ENCODE data around the gene OR5F1.

OR5F1 gene

DNA sequence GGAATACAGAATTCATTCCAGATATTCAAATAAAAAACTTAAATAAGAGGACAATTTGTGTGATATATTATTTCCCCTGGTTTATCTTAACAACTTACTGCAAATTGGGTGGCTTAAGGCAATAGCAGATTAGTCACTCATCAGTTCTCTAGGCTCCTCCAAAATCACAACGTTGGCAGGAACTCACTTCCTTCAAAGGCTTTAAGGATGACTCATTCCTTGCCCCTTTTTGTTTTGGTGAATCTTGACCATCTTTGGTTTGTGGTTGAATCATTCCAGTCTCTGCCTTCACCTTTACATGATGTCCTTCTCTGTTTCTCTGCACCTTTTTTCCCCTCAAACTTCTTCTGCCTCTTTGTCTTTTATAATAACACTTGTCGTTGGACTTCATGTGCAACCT, 28.0 kb downstream of the OR5F1 start:
- no peaks in the 10 kb centered on the region for H3K36me3 ChIP-seq (ENCODE audit: insufficient read depth, insufficient read length, low read length)
- H3K27me3 ChIP-seq (ENCODE audit: insufficient read depth, insufficient read length): no peaks in the 10 kb centered on the region
- H3K4me3 ChIP-seq (ENCODE audit: insufficient read length, low read depth): no peak overlapping the region
- H3K9ac ChIP-seq (ENCODE audit: insufficient read length, low read depth): no peak overlapping the region
- TF ChIP-seq YY1 (IDR thresholded peaks at IDR 0.05; ENCODE audit: insufficient read depth, insufficient read length) (no peak), SUZ12 (IDR thresholded peaks at IDR 0.05; ENCODE audit: extremely low read depth, insufficient read depth, insufficient read length) (no peak), ZNF274 (IDR thresholded peaks at IDR 0.05; ENCODE audit: low read depth, low read length) (no peak)
- H3K4me1 ChIP-seq (ENCODE audit: insufficient read depth, insufficient read length): no peaks in the 10 kb centered on the region
- H3K9me3 ChIP-seq (ENCODE audit: insufficient read depth, low read length): no peaks in the 10 kb centered on the region
- peak; percentile 22 for DNase-seq (ENCODE audit: low read depth, low spot score)

DNA sequence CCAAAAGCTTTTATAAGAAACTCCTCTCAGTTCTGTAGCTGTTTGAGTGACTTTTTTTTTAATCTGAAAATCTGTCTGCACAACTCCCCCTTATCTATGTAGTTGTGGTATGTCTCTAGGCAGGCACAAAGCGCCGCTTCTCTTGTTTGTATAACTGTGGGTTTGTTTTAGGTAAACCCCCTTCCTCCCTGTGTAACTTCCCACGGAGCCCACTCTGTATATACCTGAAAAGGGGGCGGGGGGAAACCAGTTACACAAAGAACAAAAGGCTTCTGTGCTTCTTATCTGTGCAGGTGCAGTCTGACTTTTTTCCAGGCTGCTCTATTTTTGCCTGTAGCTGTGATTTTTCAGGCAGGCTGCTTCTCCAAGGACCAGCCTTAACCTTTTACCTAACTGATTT, 37.9 kb downstream of the OR5F1 start:
- H3K4me3 ChIP-seq (ENCODE audit: insufficient read length, low read depth): no peak overlapping the region
- H3K4me1 ChIP-seq (ENCODE audit: insufficient read depth, insufficient read length): no peaks in the 10 kb centered on the region
- no peak overlapping the region for H3K9ac ChIP-seq (ENCODE audit: insufficient read length, low read depth)
- no peaks in the 10 kb centered on the region for H3K27me3 ChIP-seq (ENCODE audit: insufficient read depth, insufficient read length)
- TF ChIP-seq YY1 (IDR thresholded peaks at IDR 0.05; ENCODE audit: insufficient read depth, insufficient read length) (no peak), SUZ12 (IDR thresholded peaks at IDR 0.05; ENCODE audit: extremely low read depth, insufficient read depth, insufficient read length) (no peak), ZNF274 (IDR thresholded peaks at IDR 0.05; ENCODE audit: low read depth, low read length) (no peak)
- no peaks in the 10 kb centered on the region for H3K36me3 ChIP-seq (ENCODE audit: insufficient read depth, insufficient read length, low read length)
- DNase-seq (ENCODE audit: low read depth, low spot score): no peak
- no peaks in the 10 kb centered on the region for H3K9me3 ChIP-seq (ENCODE audit: insufficient read depth, low read length)

DNA sequence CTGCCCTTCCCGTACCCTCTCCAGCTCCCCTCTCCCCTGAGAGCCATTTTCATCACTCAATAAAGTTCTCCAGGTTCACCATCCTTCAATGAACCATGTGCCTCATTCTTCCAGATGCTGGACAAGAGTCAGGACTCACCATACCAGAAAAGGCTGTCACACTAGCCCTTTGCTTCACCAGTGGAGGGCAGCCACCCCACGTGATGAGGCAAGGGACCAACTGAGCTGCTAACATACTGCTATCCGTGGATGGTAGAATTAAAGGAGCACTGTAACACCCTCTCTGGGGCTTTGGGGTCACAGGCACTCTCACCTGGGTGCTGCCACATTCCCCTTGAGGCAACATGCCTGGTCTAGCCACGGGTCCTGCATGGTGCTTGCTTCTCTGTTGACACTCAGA, 45.1 kb downstream of the OR5F1 start:
- H3K4me3 ChIP-seq (ENCODE audit: insufficient read length, low read depth): no peak overlapping the region
- no peak for DNase-seq (ENCODE audit: low read depth, low spot score)

More for the DNA sequence above, 45.1 kb downstream of the OR5F1 start:
- Histone ChIP-seq H3K9ac (ENCODE audit: insufficient read length, low read depth) (no peak overlapping the region), H3K36me3 (ENCODE audit: insufficient read depth, insufficient read length, low read length) (no peaks in the 10 kb centered on the region), H3K4me1 (ENCODE audit: insufficient read depth, insufficient read length) (no peaks in the 10 kb centered on the region), H3K9me3 (ENCODE audit: insufficient read depth, low read length) (no peaks in the 10 kb centered on the region), H3K27me3 (ENCODE audit: insufficient read depth, insufficient read length) (no peaks in the 10 kb centered on the region)
- no peak for TF ChIP-seq YY1 (IDR thresholded peaks at IDR 0.05; ENCODE audit: insufficient read depth, insufficient read length)
- no peak for TF ChIP-seq SUZ12 (IDR thresholded peaks at IDR 0.05; ENCODE audit: extremely low read depth, insufficient read depth, insufficient read length)
- TF ChIP-seq ZNF274 (IDR thresholded peaks at IDR 0.05; ENCODE audit: low read depth, low read length): no peak

All from NT2/D1 (cell line).